Measurements from ENCODE around the gene FAM199X.

- TF ChIP-seq POLR2A (IDR thresholded peaks at IDR 0.05; ENCODE audit: low read length) (no peak), GATA1 (IDR thresholded peaks at IDR 0.05; ENCODE audit: low read depth, low read length) (no peak)
Observed at GRCh38 chrX:104141087-104141760, 25.0 kb upstream of the FAM199X start.

Measured in erythroblast (primary cell).